Measurements from ENCODE around the gene KBTBD2.
A peak's percentile ranks its signal among the peaks of the same experiment; 100 is the strongest.
"Not testable (repeated sequence)": the region's sequence is repeated elsewhere in the genome, so short reads cannot be mapped to it uniquely, and the experiment has no call there.

Gene KBTBD2

GRCh38 chr7:32892521-32893206 lies 1.1 kb upstream of the KBTBD2 start:
- peak; percentile 31 for DNase-seq

GRCh38 chr7:32891800-32892520 lies 400 bp upstream of the KBTBD2 start:
- DNase-seq: peak; percentile 93

- DNase-seq: no peak
Observed at GRCh38 chr7:32890793-32891042, 842 bp downstream of the KBTBD2 start.

GRCh38 chr7:32890010-32890792 lies 1.4 kb downstream of the KBTBD2 start:
- DNase-seq: peak; percentile 23

GRCh38 chr7:32888505-32888904 lies 3.1 kb downstream of the KBTBD2 start:
- no peak for DNase-seq

GRCh38 chr7:32887395-32887794 lies 4.2 kb downstream of the KBTBD2 start:
- DNase-seq: no peak

GRCh38 chr7:32881074-32881982 lies 10.2 kb downstream of the KBTBD2 start:
- DNase-seq: no peak

- no peak for DNase-seq
Observed at GRCh38 chr7:32879460-32879859, 12.1 kb downstream of the KBTBD2 start.

- not testable (repeated sequence) for DNase-seq
Observed at GRCh38 chr7:32878023-32878422, 13.5 kb downstream of the KBTBD2 start.

GRCh38 chr7:32872421-32872820 lies 19.1 kb downstream of the KBTBD2 start:
- no peak for DNase-seq

- DNase-seq: no peak
Observed at GRCh38 chr7:32871624-32872371, 19.8 kb downstream of the KBTBD2 start.

GRCh38 chr7:32870298-32870697 lies 21.3 kb downstream of the KBTBD2 start:
- DNase-seq: no peak

- no peak for DNase-seq
Observed at GRCh38 chr7:32869716-32870115, 21.8 kb downstream of the KBTBD2 start.

GRCh38 chr7:32868116-32868515 lies 23.4 kb downstream of the KBTBD2 start:
- no peak for DNase-seq

GRCh38 chr7:32865448-32866030 lies 26.0 kb downstream of the KBTBD2 start:
- no peak for DNase-seq

GRCh38 chr7:32863872-32864271 lies 27.7 kb downstream of the KBTBD2 start:
- DNase-seq: not testable (repeated sequence)

GRCh38 chr7:32860090-32860489 lies 31.5 kb downstream of the KBTBD2 start:
- no peak for DNase-seq

GRCh38 chr7:32858648-32859047 lies 32.9 kb downstream of the KBTBD2 start:
- DNase-seq: no peak

- DNase-seq: not testable (repeated sequence)
Observed at GRCh38 chr7:32857063-32857462, 34.5 kb downstream of the KBTBD2 start.

- not testable (repeated sequence) for DNase-seq
Observed at GRCh38 chr7:32855837-32856775, 35.5 kb downstream of the KBTBD2 start.

GRCh38 chr7:32850654-32851053 lies 40.9 kb downstream of the KBTBD2 start:
- not testable (repeated sequence) for DNase-seq
